Measurements from ENCODE around the gene SLC35G3.
"Not testable (repeated sequence)": the region's sequence is repeated elsewhere in the genome, so short reads cannot be mapped to it uniquely, and the experiment has no call there.

SLC35G3 gene

GRCh38 chr17:35194001-35194400, at the start of gene SLC35G3:
SLC35G3 (minus strand) TSS chr17:35194393; CDS start chr17:35194307, 86 bp downstream.
- H3K4me3 ChIP-seq (ENCODE audit: low read depth, low read length); in situ Hi-C loops (cut with HindIII; ENCODE audit: low pct_ligation_motif_present, low sequenced_read_pairs): not testable (repeated sequence)

GRCh38 chr17:35243561-35244340, 49.6 kb upstream of the SLC35G3 start:
- H3K27ac ChIP-seq: peak overlapping the region; percentile 99
- no peak for TF ChIP-seq CTCF (IDR thresholded peaks at IDR 0.05; ENCODE audit: low read depth, low read length, missing control alignments)
- H3K4me3 ChIP-seq (ENCODE audit: low read depth, low read length): peak overlapping the region; percentile 90
- H3K27me3 ChIP-seq (replicated peaks): no peaks in the 10 kb centered on the region
- peaks cover 15% of the 10 kb centered on the region for H3K36me3 ChIP-seq (replicated peaks)
- DNase-seq: peak; percentile 63
- in situ Hi-C loops (cut with HindIII; ENCODE audit: low pct_ligation_motif_present, low sequenced_read_pairs): no loop called here

More at GRCh38 chr17:35194001-35194400, at the start of gene SLC35G3:
- H3K27me3 ChIP-seq (replicated peaks); H3K27ac ChIP-seq; DNase-seq; H3K36me3 ChIP-seq (replicated peaks): not testable (repeated sequence)

- no peaks in the 10 kb centered on the region for H3K27me3 ChIP-seq (replicated peaks)
- in situ Hi-C loops (cut with HindIII; ENCODE audit: low pct_ligation_motif_present, low sequenced_read_pairs): no loop called here
- no peak for TF ChIP-seq CTCF (IDR thresholded peaks at IDR 0.05; ENCODE audit: low read depth, low read length, missing control alignments)
- peak within 1 kb of the TSS; percentile 99 for H3K27ac ChIP-seq
- H3K4me3 ChIP-seq (ENCODE audit: low read depth, low read length): peak within 1 kb of the TSS; percentile 90
- H3K36me3 ChIP-seq (replicated peaks): peaks cover 10% of the 10 kb centered on the region
- peak; percentile 93 for DNase-seq
These were observed 48.8 kb upstream of the SLC35G3 start, which contains the start of gene SLFN5 for GRCh38 chr17:35242805-35243560. SLFN5 (plus strand) TSS chr17:35243072; CDS start chr17:35258691, 15,619 bp downstream.

- H3K36me3 ChIP-seq (replicated peaks): peaks cover 3% of the 10 kb centered on the region
- in situ Hi-C loops (cut with HindIII; ENCODE audit: low pct_ligation_motif_present, low sequenced_read_pairs): no loop called here
- H3K27ac ChIP-seq: peak overlapping the region; percentile 99
- peak; percentile 39 for DNase-seq
- H3K4me3 ChIP-seq (ENCODE audit: low read depth, low read length): peak overlapping the region; percentile 90
- H3K27me3 ChIP-seq (replicated peaks): no peaks in the 10 kb centered on the region
- TF ChIP-seq CTCF (IDR thresholded peaks at IDR 0.05; ENCODE audit: low read depth, low read length, missing control alignments): peak; percentile 54
These were observed 48.1 kb upstream of the SLC35G3 start for GRCh38 chr17:35242158-35242804.

GRCh38 chr17:35241520-35241919, 47.3 kb upstream of the SLC35G3 start:
- Histone ChIP-seq H3K36me3 (replicated peaks) (no peaks in the 10 kb centered on the region), H3K27ac (no peak overlapping the region), H3K4me3 (ENCODE audit: low read depth, low read length) (no peak overlapping the region), H3K27me3 (replicated peaks) (no peaks in the 10 kb centered on the region)
- in situ Hi-C loops (cut with HindIII; ENCODE audit: low pct_ligation_motif_present, low sequenced_read_pairs): no loop called here
- no peak for TF ChIP-seq CTCF (IDR thresholded peaks at IDR 0.05; ENCODE audit: low read depth, low read length, missing control alignments)
- no peak for DNase-seq

GRCh38 chr17:35240861-35241260, 46.7 kb upstream of the SLC35G3 start:
- H3K27ac ChIP-seq: no peak overlapping the region
- no peak for DNase-seq
- H3K27me3 ChIP-seq (replicated peaks): no peaks in the 10 kb centered on the region
- no peak overlapping the region for H3K4me3 ChIP-seq (ENCODE audit: low read depth, low read length)
- no peak for TF ChIP-seq CTCF (IDR thresholded peaks at IDR 0.05; ENCODE audit: low read depth, low read length, missing control alignments)
- H3K36me3 ChIP-seq (replicated peaks): no peaks in the 10 kb centered on the region
- in situ Hi-C loops (cut with HindIII; ENCODE audit: low pct_ligation_motif_present, low sequenced_read_pairs): no loop called here
